ENCODE data around the gene MTA3.

MTA3 gene

GRCh38 chr2:42775186-42775585, 206.8 kb downstream of the MTA3 start:
- Mint-ChIP-seq H3K36me3 (no peaks in the 10 kb centered on the region), H3K27ac (no peak overlapping the region), H3K9me3 (ENCODE audit: low read depth) (no peaks in the 10 kb centered on the region), H3K27me3 (no peaks in the 10 kb centered on the region), H3K4me3 (peak overlapping the region; percentile 25), H3K4me1 (ENCODE audit: low read depth) (peaks cover 23% of the 10 kb centered on the region)

GRCh38 chr2:42775810-42776209, 207.4 kb downstream of the MTA3 start:
- Mint-ChIP-seq H3K4me3 (no peak overlapping the region), H3K27me3 (no peaks in the 10 kb centered on the region), H3K27ac (peak overlapping the region; percentile 34), H3K4me1 (ENCODE audit: low read depth) (peaks cover 23% of the 10 kb centered on the region), H3K36me3 (no peaks in the 10 kb centered on the region), H3K9me3 (ENCODE audit: low read depth) (no peaks in the 10 kb centered on the region)

GRCh38 chr2:42777883-42778805, 209.7 kb downstream of the MTA3 start:
- Mint-ChIP-seq H3K36me3 (no peaks in the 10 kb centered on the region), H3K9me3 (ENCODE audit: low read depth) (no peaks in the 10 kb centered on the region), H3K27me3 (no peaks in the 10 kb centered on the region), H3K4me3 (no peak overlapping the region), H3K27ac (no peak overlapping the region), H3K4me1 (ENCODE audit: low read depth) (peaks cover 23% of the 10 kb centered on the region)

- Mint-ChIP-seq H3K9me3 (ENCODE audit: low read depth) (no peaks in the 10 kb centered on the region), H3K4me1 (ENCODE audit: low read depth) (peaks cover 10% of the 10 kb centered on the region), H3K4me3 (no peak overlapping the region), H3K36me3 (no peaks in the 10 kb centered on the region), H3K27me3 (no peaks in the 10 kb centered on the region), H3K27ac (no peak overlapping the region)
Observed at GRCh38 chr2:42781181-42781580, 212.7 kb downstream of the MTA3 start.

- no peak overlapping the region for H3K27ac Mint-ChIP-seq
- H3K4me3 Mint-ChIP-seq: no peak overlapping the region
- no peaks in the 10 kb centered on the region for H3K9me3 Mint-ChIP-seq (ENCODE audit: low read depth)
- no peaks in the 10 kb centered on the region for H3K27me3 Mint-ChIP-seq
- H3K36me3 Mint-ChIP-seq: no peaks in the 10 kb centered on the region
- H3K4me1 Mint-ChIP-seq (ENCODE audit: low read depth): peaks cover 1% of the 10 kb centered on the region
Observed at GRCh38 chr2:42783511-42783910, 215.1 kb downstream of the MTA3 start.

- Mint-ChIP-seq H3K4me3 (no peak overlapping the region), H3K36me3 (no peaks in the 10 kb centered on the region), H3K27me3 (no peaks in the 10 kb centered on the region), H3K27ac (no peak overlapping the region), H3K4me1 (ENCODE audit: low read depth) (peaks cover 1% of the 10 kb centered on the region), H3K9me3 (ENCODE audit: low read depth) (no peaks in the 10 kb centered on the region)
Observed at GRCh38 chr2:42784204-42784880, 215.9 kb downstream of the MTA3 start.

GRCh38 chr2:42786561-42787345, 218.3 kb downstream of the MTA3 start:
- Mint-ChIP-seq H3K4me1 (ENCODE audit: low read depth) (peaks cover 5% of the 10 kb centered on the region), H3K27ac (no peak overlapping the region), H3K4me3 (no peak overlapping the region), H3K27me3 (peaks cover 15% of the 10 kb centered on the region), H3K9me3 (ENCODE audit: low read depth) (no peaks in the 10 kb centered on the region), H3K36me3 (peaks cover 5% of the 10 kb centered on the region)

- H3K36me3 Mint-ChIP-seq: peaks cover 8% of the 10 kb centered on the region
- H3K9me3 Mint-ChIP-seq (ENCODE audit: low read depth): no peaks in the 10 kb centered on the region
- peaks cover 18% of the 10 kb centered on the region for H3K27me3 Mint-ChIP-seq
- H3K27ac Mint-ChIP-seq: no peak overlapping the region
- H3K4me3 Mint-ChIP-seq: no peak overlapping the region
- H3K4me1 Mint-ChIP-seq (ENCODE audit: low read depth): peaks cover 9% of the 10 kb centered on the region
Observed at GRCh38 chr2:42787424-42787787, 219.0 kb downstream of the MTA3 start.

GRCh38 chr2:42787788-42788477, 219.5 kb downstream of the MTA3 start:
- Mint-ChIP-seq H3K36me3 (peaks cover 8% of the 10 kb centered on the region), H3K4me1 (ENCODE audit: low read depth) (peaks cover 9% of the 10 kb centered on the region), H3K27me3 (peaks cover 18% of the 10 kb centered on the region), H3K27ac (no peak overlapping the region), H3K4me3 (no peak overlapping the region), H3K9me3 (ENCODE audit: low read depth) (no peaks in the 10 kb centered on the region)

GRCh38 chr2:42788478-42788793, 220.0 kb downstream of the MTA3 start:
- Mint-ChIP-seq H3K9me3 (ENCODE audit: low read depth) (no peaks in the 10 kb centered on the region), H3K27me3 (peaks cover 18% of the 10 kb centered on the region), H3K36me3 (peaks cover 8% of the 10 kb centered on the region), H3K27ac (no peak overlapping the region), H3K4me3 (no peak overlapping the region), H3K4me1 (ENCODE audit: low read depth) (peaks cover 12% of the 10 kb centered on the region)

- Mint-ChIP-seq H3K4me1 (ENCODE audit: low read depth) (peaks cover 16% of the 10 kb centered on the region), H3K9me3 (ENCODE audit: low read depth) (no peaks in the 10 kb centered on the region), H3K27ac (no peak overlapping the region), H3K27me3 (peaks cover 20% of the 10 kb centered on the region), H3K36me3 (peaks cover 8% of the 10 kb centered on the region), H3K4me3 (no peak overlapping the region)
Observed at GRCh38 chr2:42788882-42789281, 220.4 kb downstream of the MTA3 start.

- Mint-ChIP-seq H3K9me3 (ENCODE audit: low read depth) (no peaks in the 10 kb centered on the region), H3K36me3 (peaks cover 8% of the 10 kb centered on the region), H3K27me3 (peaks cover 21% of the 10 kb centered on the region), H3K27ac (no peak overlapping the region), H3K4me1 (ENCODE audit: low read depth) (peaks cover 24% of the 10 kb centered on the region), H3K4me3 (no peak overlapping the region)
Observed at GRCh38 chr2:42789751-42790150, 221.3 kb downstream of the MTA3 start.

GRCh38 chr2:42791606-42792005, 223.2 kb downstream of the MTA3 start:
- H3K36me3 Mint-ChIP-seq: peaks cover 8% of the 10 kb centered on the region
- peaks cover 21% of the 10 kb centered on the region for H3K27me3 Mint-ChIP-seq
- peak overlapping the region; percentile 85 for H3K4me3 Mint-ChIP-seq
- no peaks in the 10 kb centered on the region for H3K9me3 Mint-ChIP-seq (ENCODE audit: low read depth)
- no peak overlapping the region for H3K27ac Mint-ChIP-seq
- H3K4me1 Mint-ChIP-seq (ENCODE audit: low read depth): peaks cover 24% of the 10 kb centered on the region

- no peaks in the 10 kb centered on the region for H3K9me3 Mint-ChIP-seq (ENCODE audit: low read depth)
- H3K36me3 Mint-ChIP-seq: peaks cover 8% of the 10 kb centered on the region
- peaks cover 21% of the 10 kb centered on the region for H3K27me3 Mint-ChIP-seq
- peaks cover 24% of the 10 kb centered on the region for H3K4me1 Mint-ChIP-seq (ENCODE audit: low read depth)
- no peak overlapping the region for H3K27ac Mint-ChIP-seq
- H3K4me3 Mint-ChIP-seq: peak overlapping the region; percentile 85
Observed at GRCh38 chr2:42792087-42792582, 223.7 kb downstream of the MTA3 start.

Data from activated naive CD8-positive, alpha-beta T cell (primary cell).